ENCODE results near the gene CD52.
"Not testable (repeated sequence)": the region's sequence is repeated elsewhere in the genome, so short reads cannot be mapped to it uniquely, and the experiment has no call there.

GRCh38 chr1:26329380-26329779 lies 11.6 kb downstream of the CD52 start:
- not testable (repeated sequence) for TF ChIP-seq CTCF, EP300 (IDR thresholded peaks at IDR 0.05)
